SK-N-SH (cell line): ENCODE data around the gene MOGAT3. TPM values are rescaled to one million over a fixed set of nuclear protein-coding genes. Genes with fewer than 3 reads are reported as not detected.

ENCODE experiments used
- CHD2 ChIP-seq: fragments of 150-350 bp; IDR thresholded peaks from 2 replicates; pipeline ENCODE4 v1.6.1; 2018; ENCODE audit warnings: low read length; ENCODE audit not compliant: partially characterized antibody
- CTCF ChIP-seq: fragments of 200-600 bp; sonication (generic); IDR thresholded peaks from 2 replicates; pipeline ENCODE4 v1.6.1; 2017; ENCODE audit warnings: antibody characterized with exemption, mild to moderate bottlenecking, moderate library complexity
- EP300 ChIP-seq, 2 experiments: IDR thresholded peaks; 2 replicates each; pipeline versions ENCODE4 v1.4.0 to v1.6.1; 2012; ENCODE audit warnings: borderline replicate concordance in 1 of 2, low read depth in 1 of 2, low read length in 1 of 2
- EZH2phosphoT487 ChIP-seq: fragments of 200-600 bp; sonication (generic); IDR thresholded peaks from 2 replicates; pipeline ENCODE4 v1.6.1; 2017; ENCODE audit warnings: low read depth, mixed run types, mild to moderate bottlenecking, antibody characterized with exemption, moderate library complexity, borderline replicate concordance
- FOSL2 ChIP-seq: IDR thresholded peaks from 2 replicates; pipeline ENCODE4 v1.4.0; 2012; ENCODE audit warnings: low read depth, mild to moderate bottlenecking, moderate library complexity, borderline replicate concordance
- FOXJ3 ChIP-seq: sonication (generic); formaldehyde crosslinking; IDR thresholded peaks from 2 replicates; pipeline ENCODE4 v1.5.1; 2020; ENCODE audit warnings: mild to moderate bottlenecking, missing genetic modification reagents
- FOXM1 ChIP-seq: IDR thresholded peaks from 2 replicates; pipeline ENCODE4 v1.4.0; 2012; ENCODE audit warnings: low read depth, mild to moderate bottlenecking
- GATA2 ChIP-seq: sonication (generic); formaldehyde crosslinking; IDR thresholded peaks from 2 replicates; pipeline ENCODE4 v1.5.0; 2020; ENCODE audit warnings: mild to moderate bottlenecking, missing genetic modification reagents
- IRF3 ChIP-seq: fragments of 150-350 bp; IDR thresholded peaks from 2 replicates; pipeline ENCODE4 v1.6.1; 2016; ENCODE audit warnings: mild to moderate bottlenecking, low read depth, low read length
- MAX ChIP-seq: IDR thresholded peaks from 2 replicates; pipeline ENCODE4 v1.4.0; 2012; ENCODE audit warnings: low read depth
- NFIC ChIP-seq: IDR thresholded peaks from 2 replicates; pipeline ENCODE4 v1.4.0; 2012; ENCODE audit warnings: borderline replicate concordance
- NRF1 ChIP-seq: IDR thresholded peaks from 2 replicates; pipeline ENCODE4 v1.6.1; 2012; ENCODE audit warnings: low read depth, mild to moderate bottlenecking, low read length
- PBX3 ChIP-seq: IDR thresholded peaks from 2 replicates; pipeline ENCODE4; 2012
- POLR2AphosphoS5 ChIP-seq: IDR thresholded peaks from 2 replicates; pipeline ENCODE4 v1.6.1; 2012; ENCODE audit warnings: low read depth, low read length
- RCOR1 ChIP-seq: fragments of 150-350 bp; IDR thresholded peaks from 2 replicates; pipeline ENCODE4 v1.6.1; 2017; ENCODE audit warnings: antibody characterized with exemption, low read length
- RXRA ChIP-seq: IDR thresholded peaks from 2 replicates; pipeline ENCODE4 v1.4.0; 2012; ENCODE audit warnings: low read depth, mild to moderate bottlenecking, borderline replicate concordance
- TEAD4 ChIP-seq: IDR thresholded peaks from 2 replicates; pipeline ENCODE4 v1.4.0; 2012; ENCODE audit warnings: mild to moderate bottlenecking, borderline replicate concordance; ENCODE audit not compliant: insufficient read depth
- ZBTB33 ChIP-seq: IDR thresholded peaks from 2 replicates; pipeline ENCODE4 v1.4.0; 2012; ENCODE audit warnings: low read depth, borderline replicate concordance
- polyA plus RNA-seq, 3 experiments: library from polyadenylated mRNA; depleted of rRNA; stranded (reverse); fragments of >200 nt; gene quantifications; 2 replicates each; pipeline ENCODE4 v1.2.3, GENCODE V29; 2012

Gene MOGAT3
- polyA plus RNA-seq, 1 of the 3 experiments (the other 2 are of a cell fraction): not detected

- no peak for TF ChIP-seq EZH2phosphoT487
- TF ChIP-seq FOSL2: no peak
- no peak for TF ChIP-seq RXRA
- TF ChIP-seq NFIC: no peak
- TF ChIP-seq NRF1: peak; percentile 43; the same call in 1 of the 2 replicates
- no peak for TF ChIP-seq TEAD4
- TF ChIP-seq ZBTB33: 0 out of 2 replicates have a peak, but pooled peaks have one; percentile 12
- peak; percentile 94; the same call in 1 of the 2 replicates for TF ChIP-seq MAX
- TF ChIP-seq CHD2: no peak
- TF ChIP-seq POLR2AphosphoS5: no peak; the same call in 1 of the 2 replicates
- TF ChIP-seq GATA2 (CRISPR knock-in tag): no peak
- no peak for TF ChIP-seq CTCF
- TF ChIP-seq FOXM1: no peak
- no peak for TF ChIP-seq FOXJ3 (CRISPR knock-in tag)
- no peak for TF ChIP-seq IRF3
- TF ChIP-seq EP300 (IDR thresholded peaks at IDR 0.05; ENCODE audit: borderline replicate concordance in 1 of 2, low read depth in 1 of 2, low read length in 1 of 2): no peak
- TF ChIP-seq RCOR1: no peak
- 0 out of 2 replicates have a peak, but pooled peaks have one; percentile 11 for TF ChIP-seq PBX3
Observed at GRCh38 chr7:101162551-101163278, 38.1 kb downstream of the MOGAT3 start (continued).
